Activated T-helper 17 cell treated with anti-CD3 and anti-CD28 coated beads, Interleukin-2, amount 50 U/mL, for 72 hours (primary cell): ENCODE measurements around the gene FTCD. TPM values are rescaled to one million over a fixed set of nuclear protein-coding genes. Genes with fewer than 3 reads are reported as not detected.

Source experiments
- ATAC-seq: fragments of 150-1000 bp; cut with Tn5 transposase; replicated peaks from 2 replicates; pipeline ENCODE4 v1.10.0; 2021; ENCODE audit warnings: mild to moderate bottlenecking, moderate library complexity
- H3K27ac Mint-ChIP-seq: one replicate; pipeline ENCODE4 v1.8.0; 2022; ENCODE audit warnings: mixed read lengths
- H3K27me3 Mint-ChIP-seq: one replicate; pipeline ENCODE4 v1.8.0; 2022; ENCODE audit warnings: mixed read lengths
- H3K36me3 Mint-ChIP-seq: one replicate; pipeline ENCODE4 v1.8.0; 2022; ENCODE audit warnings: low read depth, mild to moderate bottlenecking, mixed read lengths
- H3K4me1 Mint-ChIP-seq: one replicate; pipeline ENCODE4 v1.8.0; 2022; ENCODE audit warnings: mixed read lengths
- H3K4me3 Mint-ChIP-seq: one replicate; pipeline ENCODE4 v1.8.0; 2022; ENCODE audit warnings: mild to moderate bottlenecking, mixed read lengths
- H3K9me3 Mint-ChIP-seq: one replicate; pipeline ENCODE4 v1.8.0; 2022; ENCODE audit warnings: mixed read lengths
- total RNA-seq, 2 donors: library from RNA; stranded (reverse); gene quantifications; one replicate each; pipeline ENCODE4 v1.2.3, GENCODE V29; 2022

FTCD gene
- total RNA-seq, 2 donors from 2014 or later = 0.24 TPM; not detected in 1

GRCh38 chr21:46130831-46131587 is 24.4 kb downstream of the FTCD start:
- Mint-ChIP-seq H3K27me3 (no peaks in the 10 kb centered on the region), H3K27ac (no peak overlapping the region), H3K4me3 (no peak overlapping the region), H3K36me3 (no peaks in the 10 kb centered on the region), H3K9me3 (no peaks in the 10 kb centered on the region), H3K4me1 (no peaks in the 10 kb centered on the region)
- ATAC-seq = no peak

- ATAC-seq = no peak
- Mint-ChIP-seq H3K4me3 (no peak overlapping the region), H3K27ac (no peak overlapping the region), H3K27me3 (no peaks in the 10 kb centered on the region), H3K4me1 (no peaks in the 10 kb centered on the region), H3K9me3 (no peaks in the 10 kb centered on the region), H3K36me3 (no peaks in the 10 kb centered on the region)
These were observed 25.3 kb downstream of the FTCD start for GRCh38 chr21:46129846-46130651.

- H3K27me3 Mint-ChIP-seq = no peaks in the 10 kb centered on the region
- no peaks in the 10 kb centered on the region for H3K9me3 Mint-ChIP-seq
- no peaks in the 10 kb centered on the region for H3K4me1 Mint-ChIP-seq
- no peak overlapping the region for H3K27ac Mint-ChIP-seq
- no peaks in the 10 kb centered on the region for H3K36me3 Mint-ChIP-seq
- H3K4me3 Mint-ChIP-seq = no peak overlapping the region
- ATAC-seq = no peak
These were observed 26.3 kb downstream of the FTCD start for GRCh38 chr21:46128933-46129571.

- Mint-ChIP-seq H3K9me3 (no peaks in the 10 kb centered on the region), H3K27me3 (no peaks in the 10 kb centered on the region), H3K4me3 (no peak overlapping the region), H3K36me3 (no peaks in the 10 kb centered on the region), H3K27ac (no peak overlapping the region), H3K4me1 (no peaks in the 10 kb centered on the region)
- no peak for ATAC-seq
These were observed 27.1 kb downstream of the FTCD start for GRCh38 chr21:46128106-46128932.

- H3K36me3 Mint-ChIP-seq = no peaks in the 10 kb centered on the region
- no peaks in the 10 kb centered on the region for H3K27me3 Mint-ChIP-seq
- ATAC-seq = no peak
- H3K4me3 Mint-ChIP-seq = no peak overlapping the region
- no peak overlapping the region for H3K27ac Mint-ChIP-seq
- H3K9me3 Mint-ChIP-seq = no peaks in the 10 kb centered on the region
- H3K4me1 Mint-ChIP-seq = no peaks in the 10 kb centered on the region
These were observed 27.9 kb downstream of the FTCD start for GRCh38 chr21:46127239-46128105.

- H3K36me3 Mint-ChIP-seq = no peaks in the 10 kb centered on the region
- H3K9me3 Mint-ChIP-seq = no peaks in the 10 kb centered on the region
- no peak overlapping the region for H3K27ac Mint-ChIP-seq
- no peak overlapping the region for H3K4me3 Mint-ChIP-seq
- no peaks in the 10 kb centered on the region for H3K27me3 Mint-ChIP-seq
- H3K4me1 Mint-ChIP-seq = no peaks in the 10 kb centered on the region
- ATAC-seq = no peak
These were observed 28.8 kb downstream of the FTCD start for GRCh38 chr21:46126309-46127238.

GRCh38 chr21:46125846-46126301 is 29.5 kb downstream of the FTCD start:
- ATAC-seq = no peak
- Mint-ChIP-seq H3K36me3 (no peaks in the 10 kb centered on the region), H3K4me1 (no peaks in the 10 kb centered on the region), H3K27me3 (no peaks in the 10 kb centered on the region), H3K9me3 (no peaks in the 10 kb centered on the region), H3K4me3 (no peak overlapping the region), H3K27ac (no peak overlapping the region)

- ATAC-seq = no peak
- Mint-ChIP-seq H3K36me3 (no peaks in the 10 kb centered on the region), H3K27me3 (no peaks in the 10 kb centered on the region), H3K27ac (no peak overlapping the region), H3K9me3 (no peaks in the 10 kb centered on the region), H3K4me1 (no peaks in the 10 kb centered on the region), H3K4me3 (no peak overlapping the region)
These were observed 30.2 kb downstream of the FTCD start for GRCh38 chr21:46124926-46125845.

- Mint-ChIP-seq H3K27me3 (no peaks in the 10 kb centered on the region), H3K4me1 (no peaks in the 10 kb centered on the region), H3K4me3 (no peak overlapping the region), H3K36me3 (no peaks in the 10 kb centered on the region), H3K27ac (no peak overlapping the region), H3K9me3 (no peaks in the 10 kb centered on the region)
- ATAC-seq = no peak
These were observed 31.1 kb downstream of the FTCD start for GRCh38 chr21:46124083-46124925.

GRCh38 chr21:46122758-46123683 is 32.4 kb downstream of the FTCD start:
- Mint-ChIP-seq H3K36me3 (no peaks in the 10 kb centered on the region), H3K9me3 (no peaks in the 10 kb centered on the region), H3K4me3 (no peak overlapping the region), H3K4me1 (no peaks in the 10 kb centered on the region), H3K27ac (no peak overlapping the region), H3K27me3 (no peaks in the 10 kb centered on the region)
- ATAC-seq = no peak
